HG02763 (cell line): ENCODE measurements around the gene OR2V1.

Experiments
- ATAC-seq: cut with Tn5 transposase; IDR thresholded peaks from one replicate; pipeline ENCODE4 v1.9.1; 2021; ENCODE audit warnings: mild to moderate bottlenecking, moderate library complexity; ENCODE audit not compliant: unreplicated experiment

Gene OR2V1

DNA sequence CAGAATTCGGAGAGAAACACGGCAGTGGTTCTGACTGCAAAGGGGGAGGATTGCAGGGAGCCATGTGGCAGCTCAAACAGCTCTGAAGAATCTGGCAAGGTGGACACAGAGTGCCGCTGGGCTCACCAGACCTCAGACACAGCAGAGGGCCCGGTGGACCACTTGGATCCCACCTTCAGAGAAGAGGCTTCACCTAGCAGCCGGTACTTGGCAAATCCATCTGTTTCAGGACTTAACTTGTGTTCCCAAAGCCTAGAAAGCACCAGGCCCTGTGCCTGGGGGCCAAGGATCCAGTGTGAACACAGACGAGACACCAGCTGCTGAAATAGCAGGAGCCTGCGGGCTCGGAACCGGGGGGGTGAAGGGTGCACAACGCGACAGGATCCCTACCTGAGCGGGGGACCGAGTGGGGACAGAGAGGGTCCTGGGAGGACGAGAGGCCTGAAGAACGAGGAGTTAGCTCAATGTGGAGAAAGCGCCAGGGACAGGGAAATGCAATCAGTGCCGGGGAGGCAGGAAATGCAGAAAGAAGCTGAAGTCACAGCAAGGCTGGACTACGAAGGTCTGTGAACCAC lies 46.3 kb downstream of the OR2V1 start:
- ATAC-seq = no peak

DNA sequence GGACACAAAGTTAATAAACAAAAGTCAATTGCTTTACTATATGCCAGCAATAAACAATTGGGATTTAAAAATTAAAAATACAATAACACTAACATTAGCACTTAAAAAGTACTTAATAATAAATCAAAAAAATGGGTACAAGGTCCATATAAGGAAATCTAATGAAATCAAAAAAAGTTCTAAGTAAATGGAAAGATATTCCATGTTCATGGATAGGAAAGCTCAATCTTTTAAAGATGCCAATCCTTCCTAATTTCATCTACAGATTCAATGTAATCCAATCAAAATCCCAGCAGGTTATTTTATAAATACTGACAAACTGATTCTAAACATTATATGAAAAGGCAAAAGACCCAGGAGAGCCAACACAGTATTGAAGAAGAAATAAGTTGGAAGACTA lies 49.0 kb downstream of the OR2V1 start:
- ATAC-seq = no peak

DNA sequence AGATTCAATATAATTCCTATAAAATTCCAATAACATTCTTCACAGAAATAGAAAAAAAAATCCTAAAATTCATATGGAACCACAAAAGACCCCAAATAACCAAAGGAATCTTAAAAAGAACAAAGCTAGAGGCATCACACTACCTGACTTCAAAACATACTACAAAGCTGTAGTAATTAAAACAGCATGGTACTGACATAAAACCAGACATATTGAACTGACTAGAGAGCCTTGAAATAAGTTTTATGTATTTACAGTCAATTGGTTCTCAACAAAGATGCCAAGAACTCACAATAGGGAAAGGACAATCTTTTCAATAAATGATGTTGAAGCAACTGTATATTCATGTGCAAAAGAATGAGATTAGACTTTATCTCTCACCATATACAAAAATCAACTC lies 54.0 kb downstream of the OR2V1 start:
- ATAC-seq = no peak
